Heart left ventricle (tissue), 16 donors: ENCODE measurements around the gene ZNF70. TPM values are rescaled to one million over a fixed set of nuclear protein-coding genes. Genes with fewer than 3 reads are reported as not detected.

Experiments
- ATAC-seq, 4 donors: fragments of 200-7000 bp; cut with Tn5 transposase; one replicate each; pipeline ENCODE4 v1.9.1; 2020 to 2022; ENCODE audit warnings: moderate library complexity in 4 of 4, mild to moderate bottlenecking in 3 of 4, moderate number of reproducible peaks in 1 of 4
- DNase-seq, 5 donors: peaks; one replicate each; pipeline ENCODE4 v3.0.0-alpha.2; 2020
- H3K27ac ChIP-seq, 12 donors: fragments of 200-600 bp; sonication (generic) in 4 of 12; one replicate each; pipeline versions ENCODE4 v1.5.0 to v1.8.0; 2016 to 2022; ENCODE audit warnings: mild to moderate bottlenecking in 2 of 12
- H3K27me3 ChIP-seq, 9 donors: fragments of 200-600 bp; sonication (generic) in 2 of 9; one replicate each; pipeline versions ENCODE4 v1.5.1 to v1.8.0; 2016 to 2022; ENCODE audit warnings: mild to moderate bottlenecking in 3 of 9
- H3K36me3 ChIP-seq, 9 donors: fragments of 200-600 bp; sonication (generic) in 2 of 9; one replicate each; pipeline versions ENCODE4 v1.5.0 to v1.8.0; 2018 to 2022; ENCODE audit warnings: mild to moderate bottlenecking in 2 of 9
- H3K4me1 ChIP-seq, 12 donors: fragments of 200-600 bp; sonication (generic) in 4 of 12; one replicate each; pipeline versions ENCODE4 v1.5.0 to v1.8.0; 2016 to 2022; ENCODE audit warnings: mild to moderate bottlenecking in 3 of 12
- H3K4me3 ChIP-seq, 12 donors: fragments of 200-600 bp; sonication (generic) in 4 of 12; one replicate each; pipeline versions ENCODE4 v1.5.0 to v1.8.0; 2017 to 2022; ENCODE audit warnings: mild to moderate bottlenecking in 9 of 12, moderate library complexity in 4 of 12
- H3K9me3 ChIP-seq, 12 donors: fragments of 200-600 bp; sonication (generic) in 4 of 12; one replicate each; pipeline versions ENCODE4 v1.5.0 to v1.8.0; 2016 to 2022; ENCODE audit warnings: mild to moderate bottlenecking in 1 of 12
- CTCF ChIP-seq, 12 donors: fragments of 200-600 bp; sonication (generic) in 4 of 12; IDR thresholded peaks; one replicate each; pipeline versions ENCODE4 v1.5.0 to v1.8.0; 2018 to 2022; ENCODE audit warnings: antibody characterized with exemption in 12 of 12, mild to moderate bottlenecking in 5 of 12
- POLR2A ChIP-seq, 2 donors: fragments of 450-650 bp; IDR thresholded peaks; one replicate each; pipeline ENCODE4 v1.6.1; 2017; ENCODE audit warnings: antibody characterized with exemption in 2 of 2, mild to moderate bottlenecking in 2 of 2, moderate library complexity in 2 of 2
- WGBS, 4 donors: extraction: QIAGEN DNeasy Blood & Tissue Kit in 2 of 4; methylation state at CpG; one replicate each; pipeline versions ENCODE4 v1.1.5 to v1.1.7; 2013 to 2018; 5-methylcytosine and 5-hydroxymethylcytosine counted together
- intact Hi-C, 10 donors: fragments of 100-400 bp; cut with DNase I; formaldehyde crosslinking; loops; one replicate each; pipeline versions ENCODE4 v1.11.1 to v1.14.2; 2022
- long read RNA-seq, 3 donors: library from polyadenylated mRNA; unstranded; transcript quantifications; one replicate each; pipeline ENCODE4 v2.0.0, GENCODE V29; 2020 to 2021
- polyA plus RNA-seq, 2 donors: library from polyadenylated mRNA; stranded (reverse); fragments of 200-250 nt; gene quantifications; one replicate each; pipeline ENCODE4 v1.2.3, GENCODE V29; 2013
- total RNA-seq, 9 donors: library from RNA; depleted of rRNA in 2 of 9; stranded (reverse); fragments of >200 nt in 2 of 9; fragmentation: NEBNext Ultra II Directional in 3 of 9; extraction: Animal tissue kit (Norgen Biotek cat#: 25700) in 3 of 9; gene quantifications; one replicate each; pipeline versions ENCODE4 v1.1.0 to v1.2.4, GENCODE V29; 2016 to 2023
- donor health status: ischemic (EF 13 %, LVEDD 7.1; RV severe dilation, severe dysfunction).
- donor health status: healthy with polysubstance abuse.
- donor health status: DM: no; HTN: yes; CAD: no.
- donor health status: DM: no; HTN: no; CAD: no.
- donor health status: ischemic (EF 25% LVEDD 6.9; RV normal size, moderate dysfunction).
- donor health status: ischemic (EF 25% LVEDD 5.7; RV mildly dilated, moderate dysfunction).
- donor health status: healthy.
- donor health status: DM: yes; HTN: yes; CAD: no.
- donor health status: ischemic (EF 35%, LVEDD 5.7; RV mildly dilated, moderate dysfunction).
- donor health status: nonischemic (EF 11% LVEDD 7.7; RV severe dilation, severe dysfunction).
- donor health status: DM: yes; HTN: yes; CAD: no.
- donor health status: PGD.
- donor health status: ischemic (EF 29% LVEDD 5.4; RV normal size, mild dysfunction).
- donor health status: nonischemic (EF 23%, LVEDD 6.1; RV moderate dilation, normal function).

The ZNF70 gene
- total RNA-seq = 1 to 10 TPM; 2.7 to 4.6 (median 3.3) TPM
- 1 to 10 TPM; 1.6 to 2.1 TPM for polyA plus RNA-seq
- long read RNA-seq, donor 1 = 0 reads
- long read RNA-seq, donor 2, partial matches to known transcripts = 0 of 1 reads
- long read RNA-seq, donor 2, other reads (novel, unspliced or antisense) = 1 of 1 reads
- long read RNA-seq, donor 3, partial matches to known transcripts = 0 of 1 reads
- long read RNA-seq, donor 3, other reads (novel, unspliced or antisense) = 1 of 1 reads

- intact Hi-C loops = loop anchor here in 1 of 10 donors (5.0 kb wide), 1 partner anchor 34 kb away; no protein-coding TSS in a partner anchor
- Histone ChIP-seq H3K4me1 (peaks cover 0 to 22% (median 8%) of the 10 kb centered on the region in 12 donors), H3K36me3 (no peaks in the 10 kb centered on the region), H3K27ac (peak within 1 kb of the TSS; percentile 63 to 92 (median 86)), H3K9me3 (no peaks in the 10 kb centered on the region), H3K27me3 (no peaks in the 10 kb centered on the region), H3K4me3 (peak within 1 kb of the TSS; percentile 46 to 81 (median 71))
- peak; percentile 86 to 93 (median 87) for DNase-seq
- peak in 4 of 12 donors; percentile 5 to 37 (median 32) for TF ChIP-seq CTCF (IDR thresholded peaks at IDR 0.05)
- peak in 1 of 2 donors; percentile 55 for TF ChIP-seq POLR2A (IDR thresholded peaks at IDR 0.05)
- 0 to 1% (median 1%) methylated on average over 15 to 78 of the region's 78 CpGs for WGBS, 4 donors
- ATAC-seq = peak; percentile 78 to 96 (median 91)
Observed at GRCh38 chr22:23750714-23751440, at the start of gene ZNF70. ZNF70 (minus strand) TSS chr22:23751112; CDS start chr22:23745140, 5,972 bp downstream.

GRCh38 chr22:23796461-23796860 lies 45.5 kb upstream of the ZNF70 start:
- intact Hi-C loops = no loop called here
- Histone ChIP-seq H3K27ac (no peak overlapping the region), H3K9me3 (no peaks in the 10 kb centered on the region), H3K4me3 (no peak overlapping the region), H3K27me3 (no peaks in the 10 kb centered on the region), H3K4me1 (peaks cover 0 to 8% (median 5%) of the 10 kb centered on the region in 12 donors), H3K36me3 (peaks cover 0 to 97% (median 86%) of the 10 kb centered on the region in 9 donors)
- WGBS, 4 donors = 65 to 78% (median 68%) methylated on average over 5 of the region's 5 CpGs
- ATAC-seq (no peak), DNase-seq (no peak)
- TF ChIP-seq CTCF (IDR thresholded peaks at IDR 0.05) = no peak
- no peak for TF ChIP-seq POLR2A (IDR thresholded peaks at IDR 0.05)

GRCh38 chr22:23793326-23793725 lies 42.4 kb upstream of the ZNF70 start:
- TF ChIP-seq POLR2A (IDR thresholded peaks at IDR 0.05) (no peak), CTCF (IDR thresholded peaks at IDR 0.05) (no peak)
- no peak for ATAC-seq
- Histone ChIP-seq H3K27me3 (no peaks in the 10 kb centered on the region), H3K4me1 (peaks cover 4 to 40% (median 29%) of the 10 kb centered on the region in 12 donors), H3K4me3 (no peak overlapping the region), H3K36me3 (peaks cover 0 to 73% (median 59%) of the 10 kb centered on the region in 9 donors), H3K27ac (no peak overlapping the region), H3K9me3 (no peaks in the 10 kb centered on the region)
- DNase-seq = peak in 1 of 5 donors; percentile 8
- intact Hi-C loops = no loop called here
- 73 to 92% (median 81%) methylated on average over 5 to 8 of the region's 8 CpGs for WGBS, 4 donors
